Subcutaneous abdominal adipose tissue (tissue), 5 donors: ENCODE data around the gene RNF8.
"Not testable (repeated sequence)": the region's sequence is repeated elsewhere in the genome, so short reads cannot be mapped to it uniquely, and the experiment has no call there.

ENCODE experiments used
- H3K27ac ChIP-seq: one replicate; pipeline ENCODE4 v1.7.0; 2013; ENCODE audit warnings: low read depth, mild to moderate bottlenecking, inconsistent platforms, low read length, moderate library complexity
- H3K27me3 ChIP-seq, 5 donors: one replicate each; pipeline ENCODE4 v1.7.0; 2013; ENCODE audit warnings: low read length in 5 of 5, inconsistent platforms in 1 of 5; ENCODE audit not compliant: control insufficient read depth in 5 of 5, insufficient read depth in 4 of 5
- H3K36me3 ChIP-seq, 5 donors: one replicate each; pipeline ENCODE4 v1.7.0; 2013; ENCODE audit warnings: low read length in 5 of 5; ENCODE audit not compliant: control insufficient read depth in 5 of 5, insufficient read depth in 5 of 5
- H3K4me1 ChIP-seq, 5 donors: one replicate each; pipeline ENCODE4 v1.7.0; 2013; ENCODE audit warnings: low read length in 5 of 5, mild to moderate bottlenecking in 3 of 5, moderate library complexity in 1 of 5; ENCODE audit not compliant: control insufficient read depth in 5 of 5, insufficient read depth in 5 of 5
- H3K4me3 ChIP-seq, 5 donors: one replicate each; pipeline ENCODE4 v1.7.0; 2013; ENCODE audit warnings: low read length in 5 of 5, low read depth in 1 of 5
- H3K9ac ChIP-seq, 5 donors: one replicate each; pipeline ENCODE4 v1.7.0; 2013; ENCODE audit warnings: low read length in 5 of 5, mild to moderate bottlenecking in 4 of 5, moderate library complexity in 3 of 5
- H3K9me3 ChIP-seq, 5 donors: one replicate each; pipeline ENCODE4 v1.7.0; 2013; ENCODE audit warnings: low read length in 5 of 5; ENCODE audit not compliant: control insufficient read depth in 5 of 5
- donor health status: healthy.
- donor health status: healthy.
- donor health status: healthy.
- donor health status: healthy.
- donor health status: healthy.

The RNF8 gene

GRCh38 chr6:37353761-37354525 is at the start of gene RNF8:
Gene RNF8 (plus strand): TSS chr6:37353983. CDS start chr6:37354165, 182 bp downstream.
- Histone ChIP-seq H3K4me1 (peaks cover 3 to 18% (median 15%) of the 10 kb centered on the region in 5 donors), H3K36me3 (no peaks in the 10 kb centered on the region), H3K9ac (peak within 1 kb of the TSS; percentile 73 to 92 (median 89)), H3K9me3 (no peaks in the 10 kb centered on the region), H3K27ac (peak within 1 kb of the TSS; percentile 77), H3K27me3 (no peaks in the 10 kb centered on the region), H3K4me3 (peak within 1 kb of the TSS; percentile 82 to 98 (median 92))

GRCh38 chr6:37304766-37305165 is 49.0 kb upstream of the RNF8 start:
- H3K4me3 ChIP-seq: no peak overlapping the region

DNA sequence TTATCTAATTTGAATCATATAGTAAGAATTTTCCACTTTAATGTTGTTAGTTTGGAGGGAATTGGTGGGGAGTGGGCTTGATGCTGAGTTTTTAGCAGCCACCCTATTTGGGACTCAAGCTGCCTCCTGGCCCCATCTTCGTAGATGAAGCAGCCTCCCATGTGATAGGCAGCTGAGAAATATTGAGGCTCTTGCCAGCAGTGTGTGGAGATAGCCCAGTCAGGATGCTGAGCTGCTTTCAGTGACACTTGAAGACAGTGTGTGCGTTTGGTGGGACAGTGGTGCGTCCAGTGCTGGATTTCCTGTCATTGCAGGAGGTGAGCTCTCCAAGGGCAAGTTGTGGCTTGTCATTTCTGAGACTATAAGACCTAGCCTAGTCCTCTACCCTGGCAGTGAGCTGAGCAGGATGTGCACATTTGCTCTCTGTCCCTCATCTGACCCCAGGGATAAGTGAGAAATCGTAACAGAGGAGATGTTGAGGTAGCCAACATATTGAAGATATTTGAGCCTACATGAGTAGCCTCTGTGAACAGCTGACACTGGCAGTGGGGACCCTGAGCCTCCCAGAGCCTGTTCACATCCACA is 47.9 kb upstream of the RNF8 start:
- H3K27me3 ChIP-seq: no peaks in the 10 kb centered on the region
- H3K36me3 ChIP-seq: peaks cover 10 to 39% (median 23%) of the 10 kb centered on the region in 5 donors
- H3K4me3 ChIP-seq: no peak overlapping the region
- peaks cover 0 to 14% (median 7%) of the 10 kb centered on the region in 5 donors for H3K4me1 ChIP-seq
- no peaks in the 10 kb centered on the region for H3K9me3 ChIP-seq
- H3K27ac ChIP-seq: no peak overlapping the region
- no peak overlapping the region for H3K9ac ChIP-seq

More at GRCh38 chr6:37304766-37305165, 49.0 kb upstream of the RNF8 start:
- H3K4me1 ChIP-seq: peaks cover 0 to 14% (median 7%) of the 10 kb centered on the region in 5 donors
- H3K9me3 ChIP-seq: no peaks in the 10 kb centered on the region
- H3K36me3 ChIP-seq: peaks cover 10 to 39% (median 23%) of the 10 kb centered on the region in 5 donors
- H3K27ac ChIP-seq: no peak overlapping the region
- no peak overlapping the region for H3K9ac ChIP-seq
- no peaks in the 10 kb centered on the region for H3K27me3 ChIP-seq

GRCh38 chr6:37306624-37307222 is 47.1 kb upstream of the RNF8 start:
- peaks cover 10 to 36% (median 20%) of the 10 kb centered on the region in 5 donors for H3K36me3 ChIP-seq
- no peaks in the 10 kb centered on the region for H3K27me3 ChIP-seq
- H3K4me1 ChIP-seq: peaks cover 0 to 14% (median 7%) of the 10 kb centered on the region in 5 donors
- H3K9me3 ChIP-seq: no peaks in the 10 kb centered on the region
- no peak overlapping the region for H3K9ac ChIP-seq
- H3K27ac ChIP-seq: no peak overlapping the region
- no peak overlapping the region for H3K4me3 ChIP-seq

DNA sequence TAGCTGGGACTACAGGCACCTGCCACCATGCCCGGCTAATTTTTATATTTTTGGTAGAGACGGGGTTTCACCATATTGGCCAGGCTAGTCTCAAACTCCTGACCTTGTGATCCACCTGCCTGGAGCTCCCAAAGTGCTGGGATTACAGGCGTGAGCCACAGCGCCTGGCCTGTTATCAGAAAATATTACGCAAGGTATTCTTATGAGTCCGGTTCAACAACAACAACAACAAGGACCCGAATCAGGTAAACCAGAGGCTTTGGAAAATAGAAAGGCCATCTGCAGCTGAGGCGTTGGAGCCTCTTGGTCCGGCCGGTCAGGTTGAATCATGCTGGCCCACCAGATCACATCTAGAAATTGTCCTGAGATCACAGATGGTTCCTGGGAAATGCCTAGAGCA is 46.3 kb upstream of the RNF8 start:
- H3K4me3 ChIP-seq, H3K27ac ChIP-seq, H3K9me3 ChIP-seq, H3K27me3 ChIP-seq, H3K9ac ChIP-seq: not testable (repeated sequence)
- Histone ChIP-seq H3K36me3 (peaks cover 12 to 31% (median 17%) of the 10 kb centered on the region in 5 donors), H3K4me1 (peaks cover 0 to 14% (median 7%) of the 10 kb centered on the region in 5 donors)

DNA sequence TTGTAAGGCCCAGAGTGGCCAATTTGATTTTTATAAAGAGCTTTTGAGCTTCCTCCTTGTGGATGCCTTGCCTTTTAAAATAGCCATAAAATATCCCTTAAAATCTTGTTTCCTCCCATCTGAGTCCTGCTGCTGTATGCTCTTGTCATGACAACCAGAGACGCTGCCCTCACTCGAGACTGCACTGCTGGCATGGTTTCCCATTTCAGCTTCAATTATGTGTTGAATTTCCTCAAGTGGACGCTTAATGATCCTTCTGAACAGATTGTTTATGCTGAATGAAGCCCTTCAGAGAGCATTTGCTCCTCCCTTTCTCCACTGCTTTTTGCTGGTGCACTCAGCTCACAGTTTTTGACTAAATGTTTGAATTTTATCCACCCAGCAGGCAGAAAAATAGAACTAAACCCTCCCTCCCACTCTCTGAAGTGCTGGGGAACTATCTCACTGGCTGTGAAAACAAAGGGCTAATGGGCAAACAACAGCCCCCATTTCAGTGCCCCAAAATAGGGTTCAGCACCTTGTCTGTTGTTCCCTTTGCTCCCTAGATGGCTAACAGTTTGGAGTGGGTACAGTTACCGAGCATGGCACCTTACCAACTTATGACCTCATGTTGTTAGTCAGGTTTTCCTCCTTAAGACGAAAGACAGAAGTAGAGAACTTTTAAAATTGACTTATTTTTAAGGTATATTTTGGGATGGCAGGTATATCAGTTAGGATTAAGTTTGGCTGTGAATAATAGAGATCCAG is 45.5 kb upstream of the RNF8 start:
- Histone ChIP-seq H3K9me3 (no peaks in the 10 kb centered on the region), H3K27ac (no peak overlapping the region), H3K4me3 (no peak overlapping the region), H3K36me3 (peaks cover 9 to 31% (median 17%) of the 10 kb centered on the region in 5 donors), H3K27me3 (no peaks in the 10 kb centered on the region), H3K4me1 (peaks cover 0 to 6% (median 2%) of the 10 kb centered on the region in 5 donors), H3K9ac (no peak overlapping the region)

DNA sequence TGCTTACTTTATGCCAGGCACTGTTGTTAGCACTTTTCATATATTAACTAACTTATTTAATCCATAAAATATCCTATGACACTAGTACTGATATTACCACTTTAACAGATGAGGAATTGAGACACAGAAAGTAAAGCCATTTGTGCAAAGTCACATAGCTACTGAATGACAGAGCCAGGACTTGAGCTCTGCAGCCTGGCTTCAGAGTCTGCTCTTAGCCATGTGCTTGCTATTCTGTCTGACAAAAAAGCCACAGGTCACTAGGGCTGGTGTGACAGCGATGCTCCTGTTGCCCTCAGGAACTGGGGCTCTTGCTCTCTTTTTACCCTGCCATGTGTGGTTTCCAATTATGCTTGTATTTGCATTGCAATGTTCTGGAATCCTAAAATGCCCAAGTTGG is 44.7 kb upstream of the RNF8 start:
- Histone ChIP-seq H3K4me1 (no peaks in the 10 kb centered on the region), H3K9ac (no peak overlapping the region), H3K27me3 (no peaks in the 10 kb centered on the region), H3K4me3 (no peak overlapping the region), H3K27ac (no peak overlapping the region), H3K9me3 (no peaks in the 10 kb centered on the region), H3K36me3 (peaks cover 9 to 32% (median 22%) of the 10 kb centered on the region in 5 donors)

DNA sequence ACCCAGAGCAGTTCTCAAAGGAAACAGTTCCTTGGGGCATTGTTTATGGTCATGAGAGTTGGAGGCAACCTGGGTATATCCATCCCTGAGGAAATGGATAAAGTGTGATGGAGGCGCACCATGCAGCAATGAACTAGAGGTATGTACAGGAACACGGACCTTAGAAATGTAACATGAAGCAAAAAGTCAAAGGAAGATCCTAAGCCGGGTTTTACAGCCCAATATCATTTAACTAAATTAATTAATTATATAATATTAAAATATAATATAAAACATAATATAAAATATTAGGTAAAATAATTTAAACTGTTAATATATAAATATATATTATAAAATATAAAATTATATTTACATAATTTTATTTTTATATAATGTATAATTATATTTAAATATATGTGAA is 44.1 kb upstream of the RNF8 start:
- H3K27me3 ChIP-seq: no peaks in the 10 kb centered on the region
- no peaks in the 10 kb centered on the region for H3K9me3 ChIP-seq
- peaks cover 9 to 37% (median 27%) of the 10 kb centered on the region in 5 donors for H3K36me3 ChIP-seq
- no peak overlapping the region for H3K9ac ChIP-seq
- H3K4me3 ChIP-seq: no peak overlapping the region
- H3K4me1 ChIP-seq: no peaks in the 10 kb centered on the region
- no peak overlapping the region for H3K27ac ChIP-seq

- no peak overlapping the region for H3K9ac ChIP-seq
- no peak overlapping the region for H3K27ac ChIP-seq
- H3K36me3 ChIP-seq: peaks cover 9 to 44% (median 29%) of the 10 kb centered on the region in 5 donors
- no peak overlapping the region for H3K4me3 ChIP-seq
- no peaks in the 10 kb centered on the region for H3K27me3 ChIP-seq
- no peaks in the 10 kb centered on the region for H3K4me1 ChIP-seq
- no peaks in the 10 kb centered on the region for H3K9me3 ChIP-seq
Measured at GRCh38 chr6:37310966-37311365, 42.8 kb upstream of the RNF8 start.
